AG04449 (cell line): ENCODE measurements around the gene DENND5B.
"Not testable (repeated sequence)": the region's sequence is repeated elsewhere in the genome, so short reads cannot be mapped to it uniquely, and the experiment has no call there.

Experiments used
- CTCF ChIA-PET: fragments of 350-600 bp; formaldehyde crosslinking; extraction: SDS; loops from one replicate; lab custom pipeline; 2021; ENCODE audit warnings: antibody characterized with exemption; lab: Yijun Ruan, JAX
- POLR2A ChIA-PET: fragments of 400-600, 350-600 bp; formaldehyde crosslinking; extraction: SDS; loops from one replicate; lab custom pipeline; 2020; ENCODE audit warnings: antibody characterized with exemption, inconsistent platforms; lab: Yijun Ruan, JAX
- DNase-seq: peaks from one replicate; pipeline ENCODE4 v3.0.0-alpha.2; 2010; ENCODE audit warnings: low read depth, low spot score
- H3K4me3 ChIP-seq: 2 replicates; pipeline ENCODE4 v1.5.1; 2011; ENCODE audit warnings: low read depth, mild to moderate bottlenecking, control low read depth, low read length
- CTCF ChIP-seq: IDR thresholded peaks from one replicate; pipeline ENCODE4 v1.5.1; 2011; ENCODE audit warnings: mild to moderate bottlenecking, moderate library complexity, low read length, control low read depth, inconsistent platforms; ENCODE audit not compliant: insufficient read depth; ENCODE audit errors: missing control alignments

The DENND5B gene

GRCh38 chr12:31562594-31563328 is 28.2 kb downstream of the DENND5B start:
- ChIA-PET CTCF (no interaction called here), POLR2A (no interaction called here)
- no peak for TF ChIP-seq CTCF
- no peak overlapping the region for H3K4me3 ChIP-seq
- no peak for DNase-seq

GRCh38 chr12:31560516-31560915 is 30.4 kb downstream of the DENND5B start:
- no peak for TF ChIP-seq CTCF
- POLR2A ChIA-PET = no interaction called here
- CTCF ChIA-PET = no interaction called here
- H3K4me3 ChIP-seq = no peak overlapping the region
- DNase-seq = no peak

GRCh38 chr12:31558521-31558920 is 32.4 kb downstream of the DENND5B start:
- DNase-seq = peak; percentile 29
- CTCF ChIA-PET = interaction anchor here (0.7 kb wide), 1 partner anchor 155 kb away, joined by 3 read pairs; no protein-coding TSS in a partner anchor
- no peak for TF ChIP-seq CTCF
- POLR2A ChIA-PET = no interaction called here
- H3K4me3 ChIP-seq = no peak overlapping the region

- no peak overlapping the region for H3K4me3 ChIP-seq
- TF ChIP-seq CTCF = no peak
- CTCF ChIA-PET = no interaction called here
Measured at GRCh38 chr12:31557707-31558106, 33.2 kb downstream of the DENND5B start.

GRCh38 chr12:31555466-31555865 is 35.5 kb downstream of the DENND5B start:
- CTCF ChIA-PET, POLR2A ChIA-PET, H3K4me3 ChIP-seq, DNase-seq: not testable (repeated sequence)

More at GRCh38 chr12:31557707-31558106, 33.2 kb downstream of the DENND5B start:
- POLR2A ChIA-PET = no interaction called here
- no peak for DNase-seq

GRCh38 chr12:31550590-31550989 is 40.3 kb downstream of the DENND5B start:
- POLR2A ChIA-PET, DNase-seq, CTCF ChIA-PET, H3K4me3 ChIP-seq: not testable (repeated sequence)

- ChIA-PET CTCF (no interaction called here), POLR2A (no interaction called here)
- TF ChIP-seq CTCF = no peak
- no peak overlapping the region for H3K4me3 ChIP-seq
- no peak for DNase-seq
Measured at GRCh38 chr12:31536672-31537071, 54.3 kb downstream of the DENND5B start.
